Measurements from ENCODE around the gene SLC25A17. TPM values are rescaled to one million over a fixed set of nuclear protein-coding genes. Genes with fewer than 3 reads are reported as not detected.

The SLC25A17 gene
- total and polyA plus RNA-seq, 2 donors from 2014 or later, result 15.3 to 23.8 TPM

DNA sequence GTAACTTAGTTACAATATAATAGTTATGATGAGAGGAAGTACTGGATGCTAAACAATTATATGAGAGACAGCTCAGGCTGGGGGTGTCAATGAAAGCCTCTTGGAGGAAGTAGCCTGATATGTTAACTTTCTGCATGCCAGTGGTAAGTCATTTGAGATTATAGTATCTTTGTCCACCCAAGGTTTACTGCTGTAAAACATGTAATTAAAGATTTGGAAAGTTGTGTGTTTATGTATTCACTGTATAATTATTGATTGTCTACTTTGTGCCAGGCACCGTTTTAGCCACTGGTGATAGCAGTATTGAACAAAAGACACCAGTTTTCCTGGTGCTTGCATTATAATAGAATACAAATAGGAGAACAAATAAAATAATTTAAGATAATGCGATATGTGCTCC lies 43.4 kb upstream of the SLC25A17 start:
- Histone ChIP-seq H3K36me3 (ENCODE audit: control insufficient read depth in 2 of 3, insufficient read depth in 3 of 3, low read length in 3 of 3) (peaks cover 0 to 6% (median 2%) of the 10 kb centered on the region in 3 donors), H3K27ac (ENCODE audit: low read depth in 2 of 2, low read length in 2 of 2) (no peak overlapping the region), H3K4me1 (ENCODE audit: control insufficient read depth in 2 of 3, insufficient read depth in 2 of 3, low read depth in 1 of 3, low read length in 3 of 3) (peaks cover 0 to 4% (median 0%) of the 10 kb centered on the region in 3 donors), H3K27me3 (ENCODE audit: control insufficient read depth, insufficient read depth, low read length) (no peaks in the 10 kb centered on the region), H3K9me3 (ENCODE audit: control insufficient read depth in 2 of 3, insufficient read depth in 1 of 3, low read length in 3 of 3) (no peaks in the 10 kb centered on the region), H3K9ac (ENCODE audit: low read length in 3 of 3) (no peak overlapping the region), H3K4me3 (ENCODE audit: low read length in 3 of 3) (no peak overlapping the region)
- FAIRE-seq, result no peak
- DNase-seq, result no peak
- no peak for TF ChIP-seq CTCF (IDR thresholded peaks at IDR 0.05; ENCODE audit: borderline replicate concordance, extremely low read depth, insufficient read depth)
- intact Hi-C loops (cut with DNase I), result no loop called here

DNA sequence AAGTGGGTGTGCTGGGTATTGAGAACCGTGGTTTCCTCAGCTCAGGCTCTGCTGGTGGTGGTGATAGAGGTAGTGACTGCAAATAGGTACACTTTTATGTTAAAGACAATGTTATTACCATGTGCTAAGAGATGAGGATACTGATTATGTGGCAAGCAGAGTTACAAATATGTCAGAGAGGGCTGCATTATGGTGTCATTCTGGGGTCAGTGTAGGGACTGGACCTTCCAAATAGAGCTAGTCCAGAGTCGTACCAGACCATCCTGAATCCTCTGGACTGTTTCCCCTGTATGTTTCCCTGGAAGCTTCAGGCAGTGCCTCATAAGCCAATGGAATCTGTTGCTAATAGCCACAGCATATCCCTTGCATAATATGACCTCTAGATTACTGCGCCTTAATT lies 42.9 kb upstream of the SLC25A17 start, which contains the start of gene DNAJB7:
Gene DNAJB7, minus strand, starts transcription at position 101 of the 400 bp plus-strand sequence. CDS start 119 bp downstream, outside the sequence.
- H3K9me3 ChIP-seq (ENCODE audit: control insufficient read depth in 2 of 3, insufficient read depth in 1 of 3, low read length in 3 of 3), result no peaks in the 10 kb centered on the region
- H3K4me1 ChIP-seq (ENCODE audit: control insufficient read depth in 2 of 3, insufficient read depth in 2 of 3, low read depth in 1 of 3, low read length in 3 of 3), result peaks cover 0 to 4% (median 0%) of the 10 kb centered on the region in 3 donors
- no peak for FAIRE-seq
- no peak within 1 kb of the TSS for H3K9ac ChIP-seq (ENCODE audit: low read length in 3 of 3)
- H3K27me3 ChIP-seq (ENCODE audit: control insufficient read depth, insufficient read depth, low read length), result no peaks in the 10 kb centered on the region
- DNase-seq, result no peak
- peaks cover 0 to 6% (median 2%) of the 10 kb centered on the region in 3 donors for H3K36me3 ChIP-seq (ENCODE audit: control insufficient read depth in 2 of 3, insufficient read depth in 3 of 3, low read length in 3 of 3)
- H3K4me3 ChIP-seq (ENCODE audit: low read length in 3 of 3), result no peak within 1 kb of the TSS
- no peak for TF ChIP-seq CTCF (IDR thresholded peaks at IDR 0.05; ENCODE audit: borderline replicate concordance, extremely low read depth, insufficient read depth)
- no peak within 1 kb of the TSS for H3K27ac ChIP-seq (ENCODE audit: low read depth in 2 of 2, low read length in 2 of 2)
- intact Hi-C loops (cut with DNase I), result no loop called here

DNA sequence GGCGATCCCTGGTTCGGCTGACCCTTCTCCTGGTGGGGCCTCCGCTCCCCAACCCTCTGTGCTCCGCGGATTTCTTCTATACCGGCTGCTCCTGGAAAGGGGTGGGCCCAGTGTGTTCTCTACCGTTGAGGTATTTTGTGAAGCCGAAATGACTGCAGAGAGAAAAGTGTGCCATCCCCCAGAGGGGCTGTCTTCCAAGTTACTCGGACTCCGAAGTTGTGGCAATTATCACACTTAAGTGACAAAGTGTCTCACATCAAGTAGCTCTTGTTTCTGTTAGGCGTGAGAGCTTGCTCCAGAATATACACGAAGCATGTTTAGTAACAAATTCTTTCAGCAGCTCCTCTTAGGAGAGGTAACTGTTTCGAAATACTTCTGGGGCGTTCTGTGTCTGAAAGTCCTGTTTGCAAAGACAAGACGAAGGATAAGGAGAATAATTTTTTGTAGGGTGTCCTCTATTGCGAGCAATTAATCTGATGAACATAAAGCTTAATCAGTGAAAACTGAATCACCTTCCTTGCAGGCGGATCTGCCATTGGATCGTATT lies 38.2 kb upstream of the SLC25A17 start:
- intact Hi-C loops (cut with DNase I), result no loop called here
- no peak for FAIRE-seq
- peaks cover 0 to 6% (median 2%) of the 10 kb centered on the region in 3 donors for H3K36me3 ChIP-seq (ENCODE audit: control insufficient read depth in 2 of 3, insufficient read depth in 3 of 3, low read length in 3 of 3)

More for the DNA sequence above, 38.2 kb upstream of the SLC25A17 start:
- H3K27me3 ChIP-seq (ENCODE audit: control insufficient read depth, insufficient read depth, low read length), result no peaks in the 10 kb centered on the region
- H3K9ac ChIP-seq (ENCODE audit: low read length in 3 of 3), result peak overlapping the region; percentile 93 to 99 (median 96)
- no peaks in the 10 kb centered on the region for H3K9me3 ChIP-seq (ENCODE audit: control insufficient read depth in 2 of 3, insufficient read depth in 1 of 3, low read length in 3 of 3)
- H3K27ac ChIP-seq (ENCODE audit: low read depth in 2 of 2, low read length in 2 of 2), result peak overlapping the region; percentile 98 to 100
- TF ChIP-seq CTCF (IDR thresholded peaks at IDR 0.05; ENCODE audit: borderline replicate concordance, extremely low read depth, insufficient read depth), result no peak
- H3K4me3 ChIP-seq (ENCODE audit: low read length in 3 of 3), result peak overlapping the region; percentile 91 to 98 (median 96)
- H3K4me1 ChIP-seq (ENCODE audit: control insufficient read depth in 2 of 3, insufficient read depth in 2 of 3, low read depth in 1 of 3, low read length in 3 of 3), result peaks cover 8 to 22% (median 10%) of the 10 kb centered on the region in 3 donors
- DNase-seq, result no peak

Data from kidney (tissue), 14 donors.